ENCODE results near the gene FIGNL2.
"Not testable (repeated sequence)": the region's sequence is repeated elsewhere in the genome, so short reads cannot be mapped to it uniquely, and the experiment has no call there.

Gene FIGNL2

GRCh38 chr12:51837286-51837685 is 11.2 kb downstream of the FIGNL2 start:
- no peak for DNase-seq (ENCODE audit: low spot score)
- FAIRE-seq: no peak

GRCh38 chr12:51836827-51837173 is 11.7 kb downstream of the FIGNL2 start:
- FAIRE-seq (no peak), DNase-seq (ENCODE audit: low spot score) (no peak)

- no peak for FAIRE-seq
- DNase-seq (ENCODE audit: low spot score): peak; percentile 5
Observed at GRCh38 chr12:51836041-51836826, 12.3 kb downstream of the FIGNL2 start.

GRCh38 chr12:51834411-51834810 is 14.1 kb downstream of the FIGNL2 start:
- DNase-seq (ENCODE audit: low spot score): no peak
- FAIRE-seq: no peak

- no peak for DNase-seq (ENCODE audit: low spot score)
- no peak for FAIRE-seq
Observed at GRCh38 chr12:51833448-51834227, 14.9 kb downstream of the FIGNL2 start.

- FAIRE-seq: no peak
- no peak for DNase-seq (ENCODE audit: low spot score)
Observed at GRCh38 chr12:51832354-51833107, 16.0 kb downstream of the FIGNL2 start.

- not testable (repeated sequence) for FAIRE-seq; DNase-seq (ENCODE audit: low spot score)
Observed at GRCh38 chr12:51831817-51832216, 16.7 kb downstream of the FIGNL2 start.

- FAIRE-seq (no peak), DNase-seq (ENCODE audit: low spot score) (no peak)
Observed at GRCh38 chr12:51829641-51830040, 18.9 kb downstream of the FIGNL2 start.

GRCh38 chr12:51829011-51829481 is 19.5 kb downstream of the FIGNL2 start:
- no peak for FAIRE-seq
- DNase-seq (ENCODE audit: low spot score): no peak

GRCh38 chr12:51827925-51828818 is 20.3 kb downstream of the FIGNL2 start:
- FAIRE-seq: no peak
- no peak for DNase-seq (ENCODE audit: low spot score)

GRCh38 chr12:51826881-51827280 is 21.6 kb downstream of the FIGNL2 start:
- DNase-seq (ENCODE audit: low spot score) (no peak), FAIRE-seq (no peak)

- DNase-seq (ENCODE audit: low spot score) (no peak), FAIRE-seq (no peak)
Observed at GRCh38 chr12:51825216-51825615, 23.3 kb downstream of the FIGNL2 start.

- FAIRE-seq (no peak), DNase-seq (ENCODE audit: low spot score) (peak; percentile 39)
Observed at GRCh38 chr12:51823875-51824565, 24.5 kb downstream of the FIGNL2 start.

- DNase-seq (ENCODE audit: low spot score) (no peak), FAIRE-seq (no peak)
Observed at GRCh38 chr12:51822956-51823355, 25.6 kb downstream of the FIGNL2 start.

- DNase-seq (ENCODE audit: low spot score): no peak
- no peak for FAIRE-seq
Observed at GRCh38 chr12:51822261-51822616, 26.3 kb downstream of the FIGNL2 start.

GRCh38 chr12:51821440-51822260 is 26.9 kb downstream of the FIGNL2 start:
- DNase-seq (ENCODE audit: low spot score): no peak
- FAIRE-seq: no peak

- DNase-seq (ENCODE audit: low spot score) (no peak), FAIRE-seq (no peak)
Observed at GRCh38 chr12:51820526-51821439, 27.7 kb downstream of the FIGNL2 start.

GRCh38 chr12:51819736-51820525 is 28.6 kb downstream of the FIGNL2 start:
- DNase-seq (ENCODE audit: low spot score) (no peak), FAIRE-seq (no peak)

All from RCC 7860 (cell line).